Measurements from ENCODE around the gene ZNF800.

DNA sequence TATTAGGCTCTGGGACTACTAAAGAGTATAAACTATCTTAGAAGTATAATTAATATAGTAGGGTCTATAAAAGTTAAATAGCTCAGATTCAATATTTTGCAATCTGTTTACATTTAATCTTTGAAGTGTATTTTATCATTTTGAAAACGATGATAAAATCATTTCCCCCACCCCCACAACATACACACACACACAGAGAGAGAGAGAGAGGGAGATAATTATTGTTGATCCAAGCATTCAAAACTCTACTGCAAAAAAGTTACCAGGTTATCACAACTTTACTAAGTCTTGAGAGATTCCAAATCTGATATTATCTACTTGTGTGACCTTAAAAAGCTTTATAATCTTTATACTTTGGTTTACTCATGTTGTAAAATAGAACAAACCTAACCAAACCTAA lies 14.0 kb downstream of the ZNF800 start:
- TF ChIP-seq CTCF (IDR thresholded peaks at IDR 0.05) (no peak), POLR2A (IDR thresholded peaks at IDR 0.05) (no peak), POLR2AphosphoS5 (IDR thresholded peaks at IDR 0.05) (no peak)
